ENCODE data around the gene SASS6.

Gene SASS6, protein sequence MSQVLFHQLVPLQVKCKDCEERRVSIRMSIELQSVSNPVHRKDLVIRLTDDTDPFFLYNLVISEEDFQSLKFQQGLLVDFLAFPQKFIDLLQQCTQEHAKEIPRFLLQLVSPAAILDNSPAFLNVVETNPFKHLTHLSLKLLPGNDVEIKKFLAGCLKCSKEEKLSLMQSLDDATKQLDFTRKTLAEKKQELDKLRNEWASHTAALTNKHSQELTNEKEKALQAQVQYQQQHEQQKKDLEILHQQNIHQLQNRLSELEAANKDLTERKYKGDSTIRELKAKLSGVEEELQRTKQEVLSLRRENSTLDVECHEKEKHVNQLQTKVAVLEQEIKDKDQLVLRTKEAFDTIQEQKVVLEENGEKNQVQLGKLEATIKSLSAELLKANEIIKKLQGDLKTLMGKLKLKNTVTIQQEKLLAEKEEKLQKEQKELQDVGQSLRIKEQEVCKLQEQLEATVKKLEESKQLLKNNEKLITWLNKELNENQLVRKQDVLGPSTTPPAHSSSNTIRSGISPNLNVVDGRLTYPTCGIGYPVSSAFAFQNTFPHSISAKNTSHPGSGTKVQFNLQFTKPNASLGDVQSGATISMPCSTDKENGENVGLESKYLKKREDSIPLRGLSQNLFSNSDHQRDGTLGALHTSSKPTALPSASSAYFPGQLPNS

DNA sequence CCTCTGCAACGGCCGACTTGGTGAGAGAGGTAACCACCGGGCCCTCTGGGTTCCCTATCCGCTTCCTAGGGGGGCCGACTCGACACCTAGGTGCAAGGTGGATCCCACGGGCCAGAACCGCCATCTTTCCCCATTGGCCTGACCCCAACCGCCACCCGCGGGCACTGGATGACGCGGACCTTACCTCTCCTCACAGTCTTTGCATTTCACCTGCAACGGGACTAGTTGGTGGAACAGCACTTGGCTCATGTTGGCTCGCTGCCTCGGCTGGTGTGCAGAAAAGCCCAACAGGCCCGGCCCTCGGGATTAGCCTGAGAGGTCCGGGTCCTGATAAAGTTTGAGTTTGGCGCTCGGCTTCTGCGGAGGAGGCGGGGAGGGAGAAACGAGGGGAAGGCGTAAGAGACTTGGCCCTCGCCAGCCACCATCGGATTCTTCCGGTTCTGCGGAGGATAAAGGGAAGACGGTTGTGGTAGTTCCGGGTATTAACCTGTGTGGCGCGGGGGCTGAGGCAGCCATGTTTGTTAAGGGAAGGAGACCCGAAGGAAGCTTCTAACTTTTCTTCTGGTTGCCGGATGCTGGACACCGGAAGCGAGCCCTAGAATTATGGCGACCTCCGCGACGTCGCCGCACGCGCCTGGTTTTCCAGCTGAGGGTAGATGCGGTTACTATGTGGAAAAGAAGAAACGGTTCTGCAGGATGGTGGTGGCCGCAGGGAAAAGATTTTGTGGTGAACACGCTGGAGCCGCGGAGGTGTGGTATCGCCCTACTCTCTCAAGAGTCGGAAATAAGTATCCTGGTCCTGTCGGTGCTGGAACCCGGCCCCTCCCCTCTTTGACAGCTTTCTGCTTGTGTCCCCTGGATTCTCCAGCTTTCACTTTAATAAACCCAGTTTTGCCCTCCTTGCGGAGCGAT lies at the start of gene SASS6, which contains the start of gene TRMT13:
SASS6 (minus strand) TSS at position 365 of the 912 bp plus-strand sequence; CDS start at position 249, 116 bp downstream.
TRMT13 (plus strand) TSS at position 598 of the 912 bp plus-strand sequence; CDS start at position 604, 6 bp downstream.
- peak; percentile 99 for DNase-seq (ENCODE audit: low read depth)

DNA sequence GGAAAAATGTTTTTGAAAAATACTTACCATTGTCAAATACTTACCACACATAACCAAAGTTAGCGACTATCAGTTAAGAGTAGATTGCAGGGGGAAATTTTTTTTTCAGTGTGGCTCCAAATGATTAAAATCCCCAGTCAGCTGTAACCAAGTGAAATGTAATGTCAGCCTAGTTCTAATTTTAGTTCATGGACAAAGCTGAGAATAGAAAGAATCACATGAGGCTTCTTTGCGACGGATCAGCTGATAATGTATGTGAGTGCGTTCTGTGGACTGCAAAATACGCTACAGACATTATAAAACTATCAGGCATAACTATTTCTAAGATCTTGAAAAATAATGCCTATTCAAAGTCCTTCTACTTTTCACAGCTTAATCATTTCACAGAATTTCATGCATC lies 45.4 kb upstream of the SASS6 start, which contains the start of gene LRRC39:
LRRC39 (minus strand) TSS at position 166 of the 400 bp plus-strand sequence. CDS start 9,740 bp downstream, outside the sequence.
- DNase-seq (ENCODE audit: low read depth), result no peak

DNA sequence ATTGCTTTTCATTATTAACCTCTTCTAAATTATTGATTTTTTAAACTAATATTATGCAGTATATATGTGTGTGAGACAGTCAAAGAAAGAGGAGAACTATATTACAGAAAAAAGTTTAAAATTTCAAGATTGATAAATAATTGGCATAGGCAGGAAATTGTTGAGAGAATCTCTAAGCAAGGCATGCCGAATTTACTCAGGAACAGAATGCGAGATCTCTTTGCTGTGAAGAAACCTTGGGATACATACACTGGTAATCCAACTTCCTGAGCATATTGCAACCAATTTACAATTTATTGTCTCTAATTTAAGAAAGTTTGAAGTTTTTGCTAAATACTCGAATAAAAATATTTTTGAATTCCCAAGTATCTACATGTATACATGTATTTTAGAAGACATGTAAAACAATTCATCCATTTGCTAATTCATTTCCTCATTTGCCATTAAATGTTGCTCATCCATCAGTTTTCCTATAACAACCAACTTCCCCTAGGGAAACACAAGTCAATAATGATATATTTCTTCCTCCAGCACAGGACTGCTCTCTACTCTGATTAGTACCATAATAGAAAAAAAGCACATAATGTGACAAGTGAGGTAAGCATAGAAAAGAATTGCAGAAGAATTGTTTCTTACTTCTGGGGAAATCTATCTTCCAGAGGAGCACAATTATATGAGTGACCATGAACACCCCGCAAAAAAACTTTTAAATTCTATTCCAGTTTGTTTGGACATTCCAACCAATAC lies 44.7 kb upstream of the SASS6 start:
- DNase-seq (ENCODE audit: low read depth), result no peak

DNA sequence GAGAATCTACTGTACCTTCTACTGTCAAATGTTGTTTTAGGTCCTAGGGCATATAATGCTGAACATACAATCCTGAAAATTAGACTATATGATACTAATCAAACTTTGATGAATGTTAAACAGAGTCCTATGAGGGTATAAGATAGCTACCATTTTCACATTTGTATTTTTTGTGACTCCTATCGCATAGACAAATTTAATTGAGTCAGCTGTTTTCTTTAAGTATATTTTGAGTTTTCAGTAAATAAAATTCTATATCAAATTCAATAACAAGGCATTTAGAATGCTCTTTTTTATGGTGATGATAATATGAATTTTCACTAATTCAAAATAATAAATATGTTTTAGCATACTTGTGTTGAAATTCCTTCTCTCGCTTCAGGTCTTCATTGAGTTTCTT lies 35.3 kb upstream of the SASS6 start:
- no peak for DNase-seq (ENCODE audit: low read depth)

DNA sequence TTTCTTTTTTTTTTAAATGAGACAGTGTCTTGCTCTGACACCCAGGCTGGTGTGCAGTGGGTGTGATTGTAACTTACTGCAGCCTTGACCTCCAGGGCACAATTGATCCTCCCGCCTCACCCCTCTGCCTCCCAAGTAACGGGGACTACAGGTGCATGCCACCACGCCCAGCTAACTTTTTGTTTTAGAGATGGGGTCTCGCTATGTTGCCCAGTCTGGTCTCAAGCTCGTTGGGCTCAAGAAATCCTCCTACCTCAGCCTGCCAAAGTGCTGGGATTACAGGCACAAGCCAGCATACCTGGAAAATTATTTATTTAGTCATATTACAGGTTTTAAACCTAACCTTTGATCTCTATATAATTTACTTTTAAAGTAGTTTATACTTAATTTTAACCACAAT lies 32.0 kb upstream of the SASS6 start:
- DNase-seq (ENCODE audit: low read depth), result no peak

DNA sequence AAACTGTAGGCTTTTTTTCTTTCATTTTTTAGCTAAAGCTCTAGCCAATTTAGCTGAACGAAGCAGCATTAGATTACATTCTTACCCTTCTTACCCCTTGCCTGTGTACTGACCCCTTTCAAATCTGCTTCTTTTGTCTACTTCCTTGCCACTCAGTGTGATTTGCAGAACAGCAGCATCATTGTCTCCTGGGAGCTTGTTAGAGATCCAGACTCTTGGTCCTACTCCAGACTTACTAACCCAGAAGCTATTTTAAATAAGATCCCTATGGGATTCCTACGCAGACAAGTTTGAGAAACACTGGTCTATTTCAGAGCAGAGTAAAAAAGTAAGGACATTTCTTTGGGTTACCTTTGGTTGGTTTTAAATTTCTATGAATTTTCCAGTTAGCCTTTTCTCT lies 31.5 kb upstream of the SASS6 start:
- no peak for DNase-seq (ENCODE audit: low read depth)

DNA sequence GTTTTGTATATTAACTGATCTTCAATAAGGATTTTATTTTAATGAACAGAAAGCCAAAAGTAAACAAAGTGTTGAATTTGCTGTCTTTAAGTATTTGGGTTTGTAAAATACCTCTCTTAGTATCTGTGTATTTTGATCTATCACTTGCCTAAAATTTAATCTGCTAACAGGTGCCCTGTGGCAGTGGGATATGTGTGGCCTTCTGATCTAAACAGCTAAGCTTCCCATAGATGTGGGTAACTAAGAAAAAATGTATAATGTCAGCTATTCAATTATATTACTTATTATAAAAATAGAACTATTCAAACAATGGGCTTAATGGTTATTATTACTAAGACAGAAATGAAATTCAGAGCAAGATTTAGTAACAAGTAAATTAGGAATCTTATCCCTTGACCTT lies 30.2 kb upstream of the SASS6 start:
- DNase-seq (ENCODE audit: low read depth), result no peak

DNA sequence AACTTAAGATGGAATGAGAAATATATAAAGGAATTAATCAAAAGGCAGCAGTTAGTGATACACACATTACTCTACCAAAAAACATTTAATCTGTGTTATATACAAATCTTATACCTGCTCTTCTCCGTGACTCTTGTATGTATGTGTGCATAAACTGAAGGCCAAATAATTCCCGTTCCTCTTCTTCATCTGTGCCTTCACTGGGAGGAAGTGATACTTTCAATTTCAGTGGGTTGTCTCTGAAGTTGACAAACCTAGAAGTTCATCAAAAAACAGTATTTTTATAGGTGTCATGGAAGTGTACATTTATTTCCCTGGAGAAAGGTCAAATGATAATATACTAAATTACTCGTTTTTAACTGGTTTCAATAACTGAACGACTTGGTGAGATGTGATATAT lies 19.5 kb upstream of the SASS6 start:
- DNase-seq (ENCODE audit: low read depth), result no peak

DNA sequence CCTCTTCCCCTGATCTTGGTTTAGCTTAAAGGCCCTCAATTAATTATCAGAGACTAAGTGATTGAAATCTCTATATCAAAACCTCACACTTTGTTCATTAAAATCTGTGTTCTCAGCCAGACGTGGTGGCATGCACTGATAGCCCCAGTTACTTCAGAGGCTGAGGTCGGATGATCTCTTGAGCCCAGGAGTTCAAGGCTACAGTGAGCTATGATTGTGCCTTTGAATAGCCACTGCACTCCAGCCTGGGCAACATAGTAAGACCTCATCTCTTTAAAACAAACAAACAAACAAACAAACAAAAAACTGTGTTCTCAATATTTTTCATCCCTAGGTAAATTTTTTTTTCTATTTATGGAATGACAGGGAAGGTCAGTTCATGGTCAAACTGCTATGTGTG lies 18.9 kb upstream of the SASS6 start:
- no peak for DNase-seq (ENCODE audit: low read depth)

DNA sequence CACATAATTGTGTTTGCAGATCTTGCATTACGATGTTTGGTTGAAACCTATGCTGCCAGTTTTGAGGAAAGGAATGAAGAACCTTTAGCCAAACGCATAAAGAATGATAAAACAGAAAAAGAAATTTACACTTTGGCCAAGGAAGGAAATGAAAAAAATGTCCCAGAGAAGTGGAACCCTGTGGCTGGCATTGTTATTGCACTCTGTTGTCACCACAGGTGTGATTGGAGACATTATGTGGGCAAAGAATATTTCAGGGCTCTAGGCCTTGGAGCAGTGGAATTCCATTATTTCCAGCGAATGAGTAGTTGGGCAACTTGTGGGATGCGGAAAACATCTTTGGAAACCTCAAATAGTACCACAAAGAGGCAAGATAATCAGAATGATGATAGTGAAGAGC lies 15.1 kb upstream of the SASS6 start:
- DNase-seq (ENCODE audit: low read depth), result peak; percentile 29

DNA sequence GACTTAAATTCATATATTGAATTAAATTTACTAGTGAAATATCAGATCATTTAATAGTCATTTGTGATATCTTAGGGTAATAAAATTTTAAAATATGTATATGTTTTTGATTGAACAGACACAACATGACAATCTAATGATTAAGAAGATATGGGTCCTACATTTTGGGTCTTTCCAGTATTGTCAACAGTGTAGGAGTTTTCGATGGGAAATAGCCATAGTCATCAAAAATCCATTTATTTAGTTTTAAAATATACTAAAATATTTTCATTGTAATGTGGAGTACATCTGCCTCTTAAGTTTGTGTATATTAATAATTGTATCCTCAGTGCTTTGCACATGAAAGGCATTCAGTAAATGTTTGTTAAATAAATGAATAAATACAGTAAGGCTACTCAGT lies 14.2 kb upstream of the SASS6 start:
- DNase-seq (ENCODE audit: low read depth), result no peak

DNA sequence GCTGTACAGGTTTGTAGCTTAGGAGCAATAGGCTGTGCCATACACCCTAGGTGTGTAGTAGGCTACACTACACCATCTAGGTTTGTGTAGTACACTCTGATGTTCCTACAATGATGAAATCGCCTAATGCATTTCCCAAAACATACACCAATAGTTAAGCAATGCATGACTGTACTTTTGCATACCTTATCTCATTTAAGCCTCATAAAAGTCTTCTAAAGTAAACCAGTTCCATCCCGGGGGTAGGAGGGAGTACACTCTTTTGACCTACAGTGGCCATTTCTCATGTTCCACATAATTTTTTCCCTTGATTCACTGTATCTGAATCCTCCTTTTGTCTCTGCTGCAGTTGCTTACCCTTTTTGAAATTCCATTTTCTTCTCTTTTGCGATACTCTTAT lies 12.4 kb upstream of the SASS6 start:
- peak; percentile 79 for DNase-seq (ENCODE audit: low read depth)

DNA sequence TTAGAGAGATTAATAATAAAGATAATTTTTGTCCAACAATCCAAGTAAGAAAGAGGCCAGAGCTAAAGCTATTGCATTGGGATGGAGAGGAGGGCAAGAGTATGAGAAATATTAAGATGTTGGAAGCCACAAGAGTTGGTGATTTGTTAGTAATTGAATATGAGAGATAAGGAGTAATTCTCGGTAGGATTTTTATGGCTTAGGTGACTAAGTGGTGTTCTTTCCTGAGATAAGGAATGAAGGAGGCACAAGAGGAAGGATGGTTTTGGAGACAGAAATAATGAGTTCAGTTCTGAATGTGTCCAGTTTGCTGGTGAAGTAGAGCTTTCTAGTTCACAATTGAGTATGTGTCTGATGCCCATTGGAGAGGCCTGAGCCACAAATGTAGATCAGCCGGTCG lies 9.6 kb upstream of the SASS6 start:
- DNase-seq (ENCODE audit: low read depth), result peak; percentile 20

DNA sequence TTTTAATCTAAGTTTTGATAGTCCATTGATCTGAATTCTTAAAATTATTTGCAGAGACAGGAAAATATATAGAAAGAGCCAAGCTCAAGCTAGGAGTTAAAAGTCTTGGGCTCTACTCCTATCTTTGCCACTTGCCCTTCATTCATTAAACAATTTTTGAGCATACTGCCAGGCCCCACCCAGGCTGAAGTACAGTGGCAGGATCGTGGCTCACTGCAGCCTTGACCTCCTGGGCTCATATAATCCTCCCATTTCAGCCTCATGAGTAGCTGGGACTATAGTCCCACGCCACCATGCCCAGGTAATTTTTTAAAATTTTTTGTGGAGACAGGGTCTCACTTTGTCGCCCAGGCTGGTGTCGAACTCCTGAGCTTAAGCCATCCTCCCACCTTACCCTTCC lies 8.5 kb upstream of the SASS6 start:
- DNase-seq (ENCODE audit: low read depth), result no peak

DNA sequence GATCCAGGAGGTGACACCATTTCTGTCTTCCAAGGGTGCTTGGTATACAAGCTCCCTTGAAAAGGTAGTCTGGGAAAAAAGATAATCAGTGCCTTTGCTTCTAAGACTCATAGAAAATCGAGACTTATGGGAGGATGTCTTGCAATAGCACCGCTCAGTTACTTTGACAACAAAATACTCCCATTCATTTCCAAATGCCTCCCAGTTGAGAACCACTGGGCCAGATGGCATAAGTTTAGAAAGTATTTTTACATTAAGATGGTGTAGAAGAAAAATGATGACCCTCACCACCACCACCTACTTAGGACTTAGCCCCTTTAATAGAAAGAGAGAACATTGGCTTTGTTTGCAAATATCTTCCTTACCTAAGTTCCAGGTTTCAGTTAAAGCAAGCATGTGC lies 4.9 kb upstream of the SASS6 start:
- DNase-seq (ENCODE audit: low read depth), result no peak

DNA sequence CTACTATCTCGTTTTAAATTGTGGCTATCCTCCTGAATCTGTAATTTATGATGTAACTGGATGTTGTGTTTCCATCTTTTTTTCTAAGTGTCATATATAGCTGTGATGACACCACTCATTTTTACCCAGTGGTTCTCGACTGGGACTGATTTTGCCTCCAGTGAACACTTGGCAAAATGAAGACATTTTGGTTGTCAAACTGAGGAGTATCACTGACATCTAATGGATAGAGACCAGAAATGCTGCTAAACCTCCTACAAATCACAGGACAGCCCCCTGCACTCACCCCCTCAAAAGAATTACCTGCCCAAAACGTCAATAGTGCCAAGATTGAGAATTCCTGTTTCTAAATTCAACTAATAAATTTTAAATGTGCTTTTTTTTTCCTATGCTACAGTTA lies 2.1 kb upstream of the SASS6 start:
- peak; percentile 9 for DNase-seq (ENCODE audit: low read depth)

DNA sequence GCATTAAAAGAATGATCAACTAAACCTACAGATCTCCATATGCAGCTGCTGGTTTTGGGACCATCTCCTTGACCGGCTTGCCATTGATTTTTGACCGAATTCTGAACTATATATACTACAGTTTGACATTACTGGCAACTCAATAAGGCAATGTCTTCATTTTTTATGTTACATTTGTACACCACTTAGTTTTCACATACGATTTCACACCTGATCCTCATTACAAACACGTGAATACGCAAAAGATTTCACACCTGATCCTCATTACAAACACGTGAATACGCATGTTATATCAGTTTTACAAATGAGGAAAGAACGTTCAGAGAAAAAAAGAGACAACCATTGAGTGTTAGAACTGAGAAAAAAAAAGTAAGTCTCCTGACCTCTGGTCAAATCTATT lies 1.1 kb downstream of the SASS6 start:
- no peak for DNase-seq (ENCODE audit: low read depth)

DNA sequence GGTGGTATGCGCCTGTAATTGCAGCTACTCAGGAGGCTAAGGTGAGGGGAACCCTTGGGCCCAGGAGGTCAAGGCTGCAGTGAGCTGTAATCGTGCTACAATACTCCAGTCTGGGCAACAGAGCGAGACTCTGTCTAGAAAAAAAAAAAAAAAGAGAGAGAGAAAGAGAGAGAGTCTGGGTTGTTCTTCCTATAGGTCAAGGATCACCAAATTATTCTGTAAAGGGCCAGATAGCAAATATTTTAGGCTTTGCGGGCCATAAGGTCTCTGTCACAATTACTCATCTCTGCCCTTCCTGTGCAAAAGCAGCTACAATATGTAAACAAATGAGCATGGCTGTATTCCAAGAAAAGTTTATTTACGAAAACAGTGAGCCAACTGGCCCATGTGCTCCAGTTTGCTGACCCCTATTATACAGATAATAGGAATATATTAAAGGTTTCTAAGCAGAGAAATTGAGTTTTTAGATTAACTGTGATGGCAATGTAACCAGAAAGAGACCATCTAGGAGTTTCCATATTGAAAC lies 2.1 kb downstream of the SASS6 start:
- peak; percentile 61 for DNase-seq (ENCODE audit: low read depth)

DNA sequence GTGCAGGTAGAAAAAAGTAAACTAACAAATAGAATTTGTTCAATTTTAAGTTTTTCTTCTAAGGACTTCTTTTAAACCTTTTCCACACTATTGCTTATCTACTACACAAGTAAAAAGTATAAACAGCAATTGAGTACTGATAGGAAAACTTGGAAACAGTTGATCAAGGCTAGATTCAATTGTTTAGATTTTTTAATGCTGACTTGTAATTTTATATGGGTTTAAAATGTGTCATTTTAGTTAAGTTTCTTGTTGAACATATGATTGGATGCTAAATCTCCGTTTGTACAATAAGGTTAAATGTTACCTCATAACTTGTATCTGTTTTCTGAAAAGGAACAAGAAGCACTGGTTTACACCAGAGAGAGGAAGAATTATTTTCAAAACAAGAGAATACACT lies 5.5 kb downstream of the SASS6 start:
- DNase-seq (ENCODE audit: low read depth), result no peak

DNA sequence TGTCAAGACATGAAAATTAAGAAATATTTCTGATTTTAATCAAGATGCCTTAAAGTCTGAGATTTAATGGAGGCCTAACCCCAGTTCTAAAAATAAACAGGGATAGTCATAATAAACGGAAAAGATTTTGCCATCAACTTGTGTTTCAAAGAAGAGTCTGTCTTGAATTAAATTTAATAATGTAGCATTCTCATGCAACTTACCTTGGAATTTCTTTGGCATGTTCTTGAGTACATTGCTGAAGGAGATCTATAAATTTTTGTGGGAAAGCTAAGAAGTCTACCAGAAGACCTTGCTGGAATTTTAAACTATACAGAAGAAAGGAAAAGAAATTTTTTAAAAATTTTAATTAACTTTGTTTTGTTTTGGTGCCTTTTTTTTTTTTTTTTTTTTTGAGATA lies 10.6 kb downstream of the SASS6 start:
- DNase-seq (ENCODE audit: low read depth), result no peak

DNA sequence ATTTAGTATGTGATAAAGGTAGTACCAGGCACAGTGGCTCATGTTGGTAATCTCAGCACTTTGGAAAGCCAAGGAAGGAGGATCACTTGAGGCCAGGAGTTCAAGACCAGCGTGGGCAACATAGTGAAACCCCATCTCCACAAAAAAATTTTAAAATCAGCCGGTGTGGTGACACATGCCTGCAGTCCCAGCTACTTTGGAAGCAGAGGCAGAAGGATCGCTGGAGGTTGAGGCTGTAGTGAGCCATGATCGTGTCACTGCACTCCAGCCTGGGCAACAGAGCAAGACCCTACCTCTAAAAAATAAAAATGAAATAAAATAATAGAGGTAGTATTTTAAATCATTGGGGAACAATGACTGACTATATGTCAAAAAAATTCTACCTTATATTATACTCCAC lies 17.2 kb downstream of the SASS6 start:
- no peak for DNase-seq (ENCODE audit: low read depth)
